Hematopoietic multipotent progenitor cell treated with erythropoietin and hydrocortisone succinate and interleukin-3 and kit ligand, for 15 days (in vitro differentiated cells): Measurements from ENCODE around the gene PSPC1.
"Not testable (repeated sequence)": the region's sequence is repeated elsewhere in the genome, so short reads cannot be mapped to it uniquely, and the experiment has no call there.

ENCODE experiments used
- DNase-seq: peaks from one replicate; pipeline ENCODE4 v3.0.0-alpha.2; 2015; ENCODE audit warnings: low spot score

PSPC1 gene

GRCh38 chr13:19764237-19764636 lies 18.5 kb downstream of the PSPC1 start:
- DNase-seq: no peak

- no peak for DNase-seq
Measured at GRCh38 chr13:19763618-19764017, 19.1 kb downstream of the PSPC1 start.

GRCh38 chr13:19759669-19760068 lies 23.1 kb downstream of the PSPC1 start:
- no peak for DNase-seq

DNA sequence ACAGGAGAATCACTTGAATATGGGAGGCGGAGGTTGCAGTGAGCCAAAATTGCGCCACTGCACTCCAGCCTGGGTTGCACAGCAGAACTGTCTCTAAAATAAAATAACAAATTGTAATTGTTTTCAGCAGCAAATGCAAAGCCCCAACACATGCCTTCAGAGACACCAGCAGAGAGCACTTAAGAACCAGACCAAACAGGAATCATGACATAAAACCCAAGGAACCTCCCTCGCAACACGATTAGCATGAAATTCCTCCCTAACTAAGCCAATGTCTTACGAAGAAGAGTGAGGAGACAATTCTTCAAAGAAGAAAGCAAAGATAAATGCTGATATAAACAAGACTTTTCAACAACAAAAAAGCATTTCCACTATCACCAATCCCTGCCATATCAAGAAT lies 40.1 kb downstream of the PSPC1 start:
- DNase-seq: no peak

- DNase-seq: no peak
Measured at GRCh38 chr13:19737844-19738557, 44.7 kb downstream of the PSPC1 start.

- DNase-seq: no peak
Measured at GRCh38 chr13:19726611-19727010, 56.1 kb downstream of the PSPC1 start.

DNA sequence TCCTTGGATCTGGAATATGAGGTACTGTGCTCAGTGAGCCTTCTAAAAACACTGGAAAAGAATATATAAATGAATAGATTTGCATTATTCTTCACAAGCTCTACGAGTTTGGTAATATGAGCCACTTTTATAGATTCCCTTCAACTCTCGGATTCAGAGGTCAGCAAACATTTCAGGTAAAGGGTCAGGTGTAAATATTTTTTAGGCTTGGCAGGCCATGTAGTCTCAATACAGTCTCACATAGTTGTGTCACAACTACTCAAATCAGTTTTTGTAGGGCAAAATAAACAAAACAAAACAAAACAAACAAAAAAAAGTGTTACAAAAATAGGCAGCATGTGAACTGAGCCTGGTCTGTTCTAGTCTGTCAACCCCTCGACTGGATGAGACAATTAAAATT lies 57.4 kb downstream of the PSPC1 start:
- DNase-seq: no peak

- DNase-seq: no peak
Measured at GRCh38 chr13:19720039-19720438, 62.7 kb downstream of the PSPC1 start.

- no peak for DNase-seq
Measured at GRCh38 chr13:19713186-19713965, 69.4 kb downstream of the PSPC1 start.

DNA sequence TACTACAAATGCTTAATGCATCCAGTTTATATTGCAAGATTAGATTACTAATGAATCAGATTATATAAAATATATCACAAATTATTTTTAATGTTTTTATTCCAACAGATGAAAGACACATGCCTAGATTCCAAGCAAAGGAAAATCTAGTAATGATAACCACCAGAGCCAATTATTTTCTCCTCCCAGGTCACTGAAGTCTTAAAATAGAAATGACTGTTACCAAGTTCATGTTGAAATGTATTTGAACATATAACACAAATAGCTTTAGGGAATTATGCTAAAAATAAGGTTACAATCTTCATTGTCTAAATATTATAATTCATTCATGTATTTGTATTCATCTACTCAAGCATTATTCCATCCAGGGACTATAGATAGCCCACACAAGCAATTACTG lies 73.0 kb downstream of the PSPC1 start:
- DNase-seq: not testable (repeated sequence)

DNA sequence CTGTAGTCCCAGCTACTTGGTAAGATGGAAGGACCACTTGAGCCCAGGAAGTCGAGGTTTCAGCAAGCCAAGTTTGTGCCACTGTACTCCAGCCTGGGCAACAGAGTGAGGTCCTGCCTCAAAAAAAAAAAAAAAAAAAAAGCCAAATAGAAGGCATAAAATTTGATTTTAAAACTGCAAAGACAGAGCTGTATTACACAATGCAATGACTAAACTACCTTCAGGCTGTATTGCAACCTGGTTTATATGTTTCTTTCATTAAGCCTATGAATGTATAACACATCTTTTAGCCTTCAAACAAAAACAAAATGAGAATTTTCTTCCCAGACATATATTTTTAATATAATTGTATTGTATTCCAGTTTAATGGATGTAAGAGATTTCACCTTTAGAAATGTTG lies 73.7 kb downstream of the PSPC1 start:
- not testable (repeated sequence) for DNase-seq

GRCh38 chr13:19704256-19704655 lies 78.5 kb downstream of the PSPC1 start:
- DNase-seq: not testable (repeated sequence)

- not testable (repeated sequence) for DNase-seq
Measured at GRCh38 chr13:19701619-19702018, 81.1 kb downstream of the PSPC1 start.

DNA sequence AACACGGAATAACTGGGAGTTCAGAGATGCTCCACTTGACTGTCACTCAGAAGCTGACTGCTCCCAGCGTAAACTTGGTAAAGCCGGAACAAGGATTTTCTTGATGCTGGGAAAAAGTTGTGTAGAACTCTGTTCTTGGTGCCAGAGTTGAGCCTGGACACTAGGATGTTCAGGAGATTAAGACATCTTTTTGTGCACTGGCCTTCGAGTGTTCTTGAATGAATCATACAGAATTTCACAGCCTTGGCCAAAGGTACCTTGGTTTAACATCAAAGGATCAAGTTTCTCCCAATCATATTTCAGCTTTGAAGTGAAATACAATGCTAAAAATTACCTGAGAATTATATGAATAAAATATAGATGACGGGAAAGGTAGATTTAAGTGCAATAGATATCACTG lies 81.8 kb downstream of the PSPC1 start:
- not testable (repeated sequence) for DNase-seq

GRCh38 chr13:19695829-19696228 lies 86.9 kb downstream of the PSPC1 start:
- no peak for DNase-seq

- DNase-seq: no peak
Measured at GRCh38 chr13:19695428-19695827, 87.3 kb downstream of the PSPC1 start.

GRCh38 chr13:19691447-19691846 lies 91.3 kb downstream of the PSPC1 start:
- not testable (repeated sequence) for DNase-seq

- no peak for DNase-seq
Measured at GRCh38 chr13:19685437-19685836, 97.3 kb downstream of the PSPC1 start.

GRCh38 chr13:19685034-19685433 lies 97.7 kb downstream of the PSPC1 start:
- no peak for DNase-seq

GRCh38 chr13:19681517-19681916 lies 101.2 kb downstream of the PSPC1 start:
- DNase-seq: no peak

- DNase-seq: no peak
Measured at GRCh38 chr13:19680751-19681150, 102.0 kb downstream of the PSPC1 start.

- DNase-seq: no peak
Measured at GRCh38 chr13:19676168-19676567, 106.6 kb downstream of the PSPC1 start.

DNA sequence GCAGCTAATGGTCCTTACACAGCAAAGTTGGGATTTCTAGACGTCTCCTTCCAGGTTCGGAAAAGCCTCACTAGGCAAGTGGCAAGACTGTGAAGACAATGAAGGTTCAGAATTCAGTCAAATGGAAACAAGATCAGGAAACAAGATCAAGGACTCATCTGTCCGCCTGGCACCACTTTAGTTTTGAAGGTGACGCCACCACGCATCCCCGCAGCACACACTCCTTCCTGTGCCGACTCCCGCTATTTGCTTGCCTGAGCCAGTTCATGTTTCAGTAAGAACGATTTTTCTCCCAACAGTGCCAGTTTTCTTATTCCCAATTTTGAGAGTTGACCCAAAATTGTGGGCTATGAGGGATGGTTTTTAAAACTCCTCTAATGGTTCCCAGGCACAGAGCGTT lies 107.8 kb downstream of the PSPC1 start:
- no peak for DNase-seq
